ENCODE measurements around the gene KRTAP26-1. TPM values are rescaled to one million over a fixed set of nuclear protein-coding genes. Genes with fewer than 3 reads are reported as not detected.

Gene KRTAP26-1
- not detected in 2 replicates for total RNA-seq (2014; rRNA removed; shearing (Covaris generic))

- Histone ChIP-seq H3K27ac (no peak within 1 kb of the TSS), H3K4me3 (no peak within 1 kb of the TSS), H3K4me1 (no peaks in the 10 kb centered on the region), H3K27me3 (no peaks in the 10 kb centered on the region), H3K36me3 (no peaks in the 10 kb centered on the region), H3K9me3 (replicated peaks) (no peaks in the 10 kb centered on the region)
- no peak for DNase-seq
Measured at GRCh38 chr21:30320215-30320614, at the start of gene KRTAP26-1. TSS of gene KRTAP26-1 (minus strand) at chr21:30320315. CDS start at chr21:30320035, 280 bp downstream.

GRCh38 chr21:30355906-30356305, 35.8 kb upstream of the KRTAP26-1 start:
- Histone ChIP-seq H3K27ac (no peak overlapping the region), H3K9me3 (replicated peaks) (no peaks in the 10 kb centered on the region), H3K4me1 (no peaks in the 10 kb centered on the region), H3K27me3 (no peaks in the 10 kb centered on the region), H3K4me3 (no peak overlapping the region), H3K36me3 (no peaks in the 10 kb centered on the region)
- DNase-seq = no peak

- DNase-seq = no peak
- Histone ChIP-seq H3K36me3 (no peaks in the 10 kb centered on the region), H3K9me3 (replicated peaks) (no peaks in the 10 kb centered on the region), H3K27me3 (no peaks in the 10 kb centered on the region), H3K27ac (no peak overlapping the region), H3K4me3 (no peak overlapping the region), H3K4me1 (no peaks in the 10 kb centered on the region)
Measured at GRCh38 chr21:30354308-30355005, 34.3 kb upstream of the KRTAP26-1 start.

GRCh38 chr21:30351534-30351933, 31.4 kb upstream of the KRTAP26-1 start:
- no peaks in the 10 kb centered on the region for H3K36me3 ChIP-seq
- H3K4me3 ChIP-seq = no peak overlapping the region
- no peaks in the 10 kb centered on the region for H3K27me3 ChIP-seq
- no peaks in the 10 kb centered on the region for H3K9me3 ChIP-seq (replicated peaks)
- no peaks in the 10 kb centered on the region for H3K4me1 ChIP-seq
- no peak for DNase-seq
- no peak overlapping the region for H3K27ac ChIP-seq

GRCh38 chr21:30349572-30349971, 29.5 kb upstream of the KRTAP26-1 start:
- DNase-seq = peak in 1 of 2 experiments; percentile 3
- Histone ChIP-seq H3K36me3 (no peaks in the 10 kb centered on the region), H3K27ac (no peak overlapping the region), H3K4me3 (no peak overlapping the region), H3K9me3 (replicated peaks) (no peaks in the 10 kb centered on the region; the same call in 1 of the 2 replicates), H3K4me1 (no peaks in the 10 kb centered on the region), H3K27me3 (no peaks in the 10 kb centered on the region)

- H3K27ac ChIP-seq = no peak within 1 kb of the TSS
- H3K4me1 ChIP-seq = no peaks in the 10 kb centered on the region
- no peak for DNase-seq
- H3K9me3 ChIP-seq (replicated peaks) = no peaks in the 10 kb centered on the region; the same call in 1 of the 2 replicates
- no peaks in the 10 kb centered on the region for H3K27me3 ChIP-seq
- no peak within 1 kb of the TSS for H3K4me3 ChIP-seq
- H3K36me3 ChIP-seq = no peaks in the 10 kb centered on the region
Measured at GRCh38 chr21:30348506-30348905, 28.4 kb upstream of the KRTAP26-1 start, which contains the start of gene KRTAP23-1. TSS of gene KRTAP23-1 (minus strand) at chr21:30348606. CDS start at chr21:30348606, 0 bp downstream.

- DNase-seq = no peak
- Histone ChIP-seq H3K36me3 (no peaks in the 10 kb centered on the region), H3K4me1 (no peaks in the 10 kb centered on the region), H3K27me3 (peaks cover 3% of the 10 kb centered on the region; the same call in 1 of the 2 replicates), H3K9me3 (replicated peaks) (no peaks in the 10 kb centered on the region; the same call in 1 of the 2 replicates), H3K27ac (no peak overlapping the region), H3K4me3 (no peak overlapping the region)
Measured at GRCh38 chr21:30345014-30345413, 24.9 kb upstream of the KRTAP26-1 start.

GRCh38 chr21:30340714-30341573, 20.8 kb upstream of the KRTAP26-1 start:
- H3K4me3 ChIP-seq = no peak overlapping the region
- no peaks in the 10 kb centered on the region for H3K36me3 ChIP-seq
- peaks cover 3% of the 10 kb centered on the region; the same call in 1 of the 2 replicates for H3K27me3 ChIP-seq
- DNase-seq = peak; percentile 24 to 61
- no peaks in the 10 kb centered on the region for H3K4me1 ChIP-seq
- no peaks in the 10 kb centered on the region; the same call in 1 of the 2 replicates for H3K9me3 ChIP-seq (replicated peaks)
- no peak overlapping the region for H3K27ac ChIP-seq

- peaks cover 3% of the 10 kb centered on the region; the same call in 1 of the 2 replicates for H3K27me3 ChIP-seq
- no peak overlapping the region for H3K27ac ChIP-seq
- H3K9me3 ChIP-seq (replicated peaks) = no peaks in the 10 kb centered on the region
- no peak overlapping the region for H3K4me3 ChIP-seq
- no peaks in the 10 kb centered on the region for H3K4me1 ChIP-seq
- no peak for DNase-seq
- H3K36me3 ChIP-seq = no peaks in the 10 kb centered on the region
Measured at GRCh38 chr21:30338717-30339116, 18.6 kb upstream of the KRTAP26-1 start.

- no peaks in the 10 kb centered on the region for H3K36me3 ChIP-seq
- H3K9me3 ChIP-seq (replicated peaks) = no peaks in the 10 kb centered on the region
- no peak overlapping the region for H3K4me3 ChIP-seq
- H3K27ac ChIP-seq = no peak overlapping the region
- H3K27me3 ChIP-seq = no peaks in the 10 kb centered on the region; the same call in 1 of the 2 replicates
- H3K4me1 ChIP-seq = no peaks in the 10 kb centered on the region
- no peak for DNase-seq
Measured at GRCh38 chr21:30337772-30338171, 17.7 kb upstream of the KRTAP26-1 start.

- H3K4me1 ChIP-seq = no peaks in the 10 kb centered on the region
- DNase-seq = no peak
- no peaks in the 10 kb centered on the region for H3K9me3 ChIP-seq (replicated peaks)
- H3K27ac ChIP-seq = no peak within 1 kb of the TSS
- no peaks in the 10 kb centered on the region for H3K36me3 ChIP-seq
- no peaks in the 10 kb centered on the region; the same call in 1 of the 2 replicates for H3K27me3 ChIP-seq
- H3K4me3 ChIP-seq = no peak within 1 kb of the TSS
Measured at GRCh38 chr21:30337276-30337744, 17.2 kb upstream of the KRTAP26-1 start, which contains the start of gene KRTAP27-1. TSS of gene KRTAP27-1 (minus strand) at chr21:30337694. CDS start at chr21:30337668, 26 bp downstream.

GRCh38 chr21:30336596-30336995, 16.5 kb upstream of the KRTAP26-1 start:
- DNase-seq = no peak
- no peaks in the 10 kb centered on the region for H3K9me3 ChIP-seq (replicated peaks)
- no peak overlapping the region for H3K4me3 ChIP-seq

GRCh38 chr21:30333736-30334135, 13.6 kb upstream of the KRTAP26-1 start:
- no peaks in the 10 kb centered on the region for H3K27me3 ChIP-seq
- no peaks in the 10 kb centered on the region for H3K9me3 ChIP-seq (replicated peaks)
- no peaks in the 10 kb centered on the region for H3K4me1 ChIP-seq
- H3K4me3 ChIP-seq = no peak overlapping the region
- DNase-seq = no peak
- H3K27ac ChIP-seq = no peak overlapping the region
- H3K36me3 ChIP-seq = no peaks in the 10 kb centered on the region

More at GRCh38 chr21:30336596-30336995, 16.5 kb upstream of the KRTAP26-1 start:
- Histone ChIP-seq H3K4me1 (no peaks in the 10 kb centered on the region), H3K36me3 (no peaks in the 10 kb centered on the region), H3K27ac (no peak overlapping the region), H3K27me3 (no peaks in the 10 kb centered on the region)

- H3K4me1 ChIP-seq = no peaks in the 10 kb centered on the region
- H3K9me3 ChIP-seq (replicated peaks) = no peaks in the 10 kb centered on the region
- no peaks in the 10 kb centered on the region for H3K27me3 ChIP-seq
- H3K4me3 ChIP-seq = no peak overlapping the region
- no peak for DNase-seq
- no peak overlapping the region for H3K27ac ChIP-seq
- H3K36me3 ChIP-seq = no peaks in the 10 kb centered on the region
Measured at GRCh38 chr21:30332681-30333080, 12.6 kb upstream of the KRTAP26-1 start.
